Endothelial cell of umbilical vein (primary cell): ENCODE results near the gene GJB3. TPM values are rescaled to one million over a fixed set of nuclear protein-coding genes. Genes with fewer than 3 reads are reported as not detected.
A peak's percentile ranks its signal among the peaks of the same experiment; 100 is the strongest.

Experiments used
- BruUV-seq: library from RNA; stranded (reverse); fragments of 400-500 nt; replicated peaks from 2 replicates; lab custom pipeline; 2021; lab: Mats Ljungman, UMichigan
- CTCF ChIA-PET: fragments of 300-600, 350-600 bp; sonication (Branson Sonifier 250); formaldehyde crosslinking; loops from one replicate; lab custom pipeline; 2021; ENCODE audit warnings: antibody characterized with exemption, inconsistent platforms; lab: Charles Lee
- POLR2A ChIA-PET: fragments of 300-600, 350-600 bp; sonication (Branson Sonifier 250); formaldehyde crosslinking; loops from one replicate; lab custom pipeline; 2021; ENCODE audit warnings: antibody characterized with exemption, inconsistent platforms; lab: Charles Lee
- DNase-seq: peaks from one replicate; pipeline ENCODE4 v3.0.0-alpha.2; 2011; ENCODE audit warnings: low read depth, low spot score
- FAIRE-seq: peaks from 2 replicates; lab custom pipeline; 2011; peaks lifted over from hg19 to GRCh38; lab: Jason Lieb, UNC
- H2AFZ ChIP-seq: 2 replicates; pipeline ENCODE4 v1.6.0; 2012; ENCODE audit warnings: low read depth, low read length, control low read depth, inconsistent platforms
- H3K27ac ChIP-seq: 2 replicates; pipeline ENCODE4 v1.5.1; 2011; ENCODE audit warnings: low read depth, mild to moderate bottlenecking, control low read depth, low read length, moderate library complexity; ENCODE audit not compliant: insufficient read depth
- H3K27me3 ChIP-seq, 2 experiments: 2 replicates each; pipeline versions ENCODE4 v1.6.0 to v1.6.1; 2011; ENCODE audit warnings: low read length in 2 of 2, mixed read lengths in 1 of 2; ENCODE audit not compliant: control insufficient read depth in 2 of 2, insufficient read depth in 2 of 2
- H3K36me3 ChIP-seq, 2 experiments: 2 replicates in 1 of 2; 3 replicates in 1 of 2; pipeline ENCODE4 v1.5.1; 2011; ENCODE audit warnings: low read length in 2 of 2, mild to moderate bottlenecking in 1 of 2, moderate library complexity in 1 of 2; ENCODE audit not compliant: control insufficient read depth in 2 of 2, insufficient read depth in 2 of 2; ENCODE audit errors: extremely low read depth in 1 of 2
- H3K4me1 ChIP-seq: 3 replicates; pipeline ENCODE4 v1.5.1; 2011; ENCODE audit warnings: mild to moderate bottlenecking, low read length; ENCODE audit not compliant: control insufficient read depth, insufficient read depth; ENCODE audit errors: extremely low read depth
- H3K4me2 ChIP-seq: 2 replicates; pipeline ENCODE4 v1.6.1; 2011; ENCODE audit warnings: low read length, control low read depth, mixed read lengths; ENCODE audit not compliant: insufficient read depth
- H3K4me3 ChIP-seq, 3 experiments: fragments of 200-600 bp in 1 of 3; sonication (generic), shearing (Covaris generic) in 1 of 3; replicated peaks in 1 of 3; 2 replicates each; pipeline ENCODE4 v1.5.1; 2011 to 2016; ENCODE audit warnings: control low read depth in 3 of 3, low read length in 3 of 3, mild to moderate bottlenecking in 2 of 3, inconsistent platforms in 1 of 3, low read depth in 1 of 3, moderate library complexity in 1 of 3; ENCODE audit not compliant: insufficient read depth in 1 of 3
- H3K79me2 ChIP-seq: 2 replicates; pipeline ENCODE4 v1.6.0; 2012; ENCODE audit warnings: low read length, inconsistent platforms; ENCODE audit not compliant: control insufficient read depth, insufficient read depth
- H3K9ac ChIP-seq: replicated peaks from 2 replicates; pipeline ENCODE3; 2011; ENCODE audit warnings: low read length, control low read depth; ENCODE audit not compliant: insufficient read depth; ENCODE audit errors: extremely low read depth
- H3K9me1 ChIP-seq: replicated peaks from 3 replicates; pipeline ENCODE4 v1.6.0; 2011; ENCODE audit warnings: mild to moderate bottlenecking, low read length; ENCODE audit not compliant: control insufficient read depth, insufficient read depth; ENCODE audit errors: extremely low read depth
- H3K9me3 ChIP-seq: replicated peaks from 2 replicates; pipeline ENCODE4 v1.5.1; 2012; ENCODE audit warnings: low read length, inconsistent platforms; ENCODE audit not compliant: control insufficient read depth, insufficient read depth
- H4K20me1 ChIP-seq: replicated peaks from 2 replicates; pipeline ENCODE3; 2011; ENCODE audit warnings: mild to moderate bottlenecking, low read length; ENCODE audit not compliant: control insufficient read depth, insufficient read depth; ENCODE audit errors: extremely low read depth
- EZH2 ChIP-seq: IDR thresholded peaks from 2 replicates; pipeline ENCODE4 v1.6.1; 2012; ENCODE audit warnings: borderline replicate concordance, low read depth, mild to moderate bottlenecking, moderate library complexity, low read length, inconsistent platforms; ENCODE audit not compliant: severe bottlenecking
- GATA2 ChIP-seq: IDR thresholded peaks from 2 replicates; pipeline ENCODE4 v1.7.0; 2011; ENCODE audit warnings: low read depth, mild to moderate bottlenecking, moderate library complexity, mixed read lengths, low read length; ENCODE audit not compliant: insufficient read length, insufficient read depth
- JUN ChIP-seq: IDR thresholded peaks from 2 replicates; pipeline ENCODE4 v1.6.1; 2011; ENCODE audit warnings: borderline replicate concordance, low read depth; ENCODE audit not compliant: insufficient read length, insufficient read depth
- POLR2AphosphoS5 ChIP-seq: IDR thresholded peaks from 2 replicates; pipeline ENCODE4 v1.6.1; 2012; ENCODE audit warnings: low read depth, mild to moderate bottlenecking, control low read depth, low read length, moderate library complexity; ENCODE audit not compliant: insufficient read depth
- dilution Hi-C: fragments of 300-500 bp; cut with MboI; formaldehyde crosslinking; loops from one replicate; pipeline ENCODE4 v1.15.0; 2019; ENCODE audit warnings: low sequenced_read_pairs; ENCODE audit not compliant: extremely low pct_ligation_motif_present
- intact Hi-C: fragments of 100-400 bp; cut with micrococcal nuclease; formaldehyde crosslinking; loops from one replicate; pipeline ENCODE4 v1.10.0; 2022
- polyA plus RNA-seq, 4 experiments: library from polyadenylated mRNA; depleted of rRNA in 3 of 4; stranded (reverse) in 3 of 4; unstranded in 1 of 4; fragments of >200 nt; gene quantifications; 2 replicates each; pipeline versions ENCODE4 v1.2.1 to v1.2.3, GENCODE V29; 2011 to 2012; ENCODE audit warnings: missing spikeins in 1 of 4
- total RNA-seq: library from RNA; stranded (reverse); gene quantifications from 2 replicates; pipeline ENCODE4 v1.2.3, GENCODE V29; 2021
- TF ChIP-seq, protein P1 (sequence below), 2 donors: IDR thresholded peaks; 1 replicate in 1 of 2; 2 replicates in 1 of 2; pipeline ENCODE4 v1.5.1; 2011; ENCODE audit warnings: low read length in 2 of 2, mild to moderate bottlenecking in 2 of 2, moderate library complexity in 2 of 2, control low read depth in 1 of 2, inconsistent platforms in 1 of 2, low read depth in 1 of 2; ENCODE audit not compliant: insufficient read depth in 1 of 2; ENCODE audit errors: extremely low read depth in 1 of 2

GJB3 gene
- total and polyA plus RNA-seq, 2 donors (not counting 3 experiments of a cell fraction or from before 2014, with no cell fraction given): not detected

DNA sequence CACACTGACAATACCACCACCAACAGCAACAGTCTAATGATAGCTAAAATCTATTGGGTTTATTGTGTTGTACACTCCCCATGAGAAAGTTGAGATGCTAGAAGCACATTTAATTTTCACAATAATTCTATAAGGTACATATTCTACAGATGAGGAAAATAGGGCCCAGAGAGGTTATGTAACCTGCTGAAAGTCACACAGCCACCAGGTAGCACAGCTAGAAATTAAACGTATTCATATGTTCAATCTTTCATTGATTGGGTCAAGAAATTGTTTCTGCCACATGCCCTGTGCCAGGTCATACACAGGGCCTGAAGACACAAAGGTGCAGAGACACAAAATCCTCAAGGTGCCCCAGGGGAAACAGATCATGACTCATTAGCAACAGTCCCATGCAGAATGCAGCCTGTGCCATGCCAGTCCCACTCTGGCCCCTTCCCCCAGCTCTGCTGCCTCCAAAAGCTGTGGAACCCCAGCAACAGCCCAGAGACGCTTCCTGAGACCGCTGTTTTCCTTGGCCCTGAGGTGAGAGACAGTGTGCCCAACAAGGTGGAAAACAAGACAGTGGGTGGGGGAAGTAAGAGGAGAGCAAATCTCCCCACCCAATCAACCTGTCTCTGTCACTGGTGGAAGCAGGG is 43.9 kb downstream of the GJB3 start:
- POLR2A ChIA-PET: no interaction called here
- CTCF ChIA-PET: interaction anchor here (1.3 to 2.2 kb wide), 2 partner anchors 27 to 28 kb away, joined by 5 to 6 read pairs; no protein-coding TSS in a partner anchor
- dilution Hi-C loops: no loop called here

DNA sequence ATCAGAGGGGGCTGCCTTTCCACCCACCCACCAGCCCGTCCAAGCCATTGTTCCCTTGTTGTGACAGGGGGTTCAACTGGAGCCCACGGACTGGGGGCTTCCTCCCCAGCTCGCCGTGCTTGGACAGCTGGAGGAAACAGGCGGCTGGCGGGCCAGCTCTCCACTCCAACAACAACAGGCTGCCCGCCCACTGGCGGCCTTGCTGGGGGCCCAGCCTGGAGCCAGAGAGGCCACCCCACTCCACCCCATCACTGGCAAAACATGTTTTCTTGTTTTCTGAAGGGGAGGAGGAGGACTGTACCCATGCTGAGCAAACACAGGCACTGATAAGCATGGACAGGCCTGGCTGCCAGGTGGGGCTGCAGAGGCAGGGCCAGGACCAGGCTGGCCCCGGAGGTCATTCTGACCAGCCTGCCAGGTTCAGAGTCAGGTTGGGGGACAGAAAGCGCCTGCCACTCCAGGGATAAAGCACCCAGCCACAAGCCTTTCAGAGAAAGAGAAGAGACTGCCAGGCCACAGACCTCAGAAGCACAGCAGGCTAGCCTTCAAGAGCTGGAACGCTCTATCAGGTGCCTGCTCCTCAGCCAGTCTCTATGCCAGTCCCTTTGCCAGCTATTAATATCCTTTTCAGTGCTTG is 44.6 kb downstream of the GJB3 start:
- Histone ChIP-seq H3K4me2 (no peak overlapping the region), H3K9me1 (no peaks in the 10 kb centered on the region), H3K9ac (no peak overlapping the region), H2AFZ (no peak overlapping the region), H4K20me1 (no peaks in the 10 kb centered on the region), H3K36me3 (no peaks in the 10 kb centered on the region), H3K9me3 (no peaks in the 10 kb centered on the region), H3K27ac (no peak overlapping the region), H3K27me3 (peaks cover 2 to 3% of the 10 kb centered on the region in 2 experiments), H3K4me1 (no peaks in the 10 kb centered on the region), H3K79me2 (no peaks in the 10 kb centered on the region), H3K4me3 (no peak overlapping the region)
- ChIA-PET POLR2A (no interaction called here), CTCF (interaction anchor here (1.3 kb wide), 1 partner anchor 27 kb away, joined by 5 read pairs; no protein-coding TSS in a partner anchor)
- DNase-seq (peak; percentile 97), FAIRE-seq (peak; percentile 31)
- no TSS peak for BruUV-seq
- dilution Hi-C loops (no loop called here), intact Hi-C loops (loop anchor here (1.0 kb wide), 1 partner anchor 19 kb away; no protein-coding TSS in a partner anchor)
- TF ChIP-seq JUN (no peak), EZH2 (peak; percentile 26), POLR2AphosphoS5 (no peak)
- TF ChIP-seq, protein P1, sequence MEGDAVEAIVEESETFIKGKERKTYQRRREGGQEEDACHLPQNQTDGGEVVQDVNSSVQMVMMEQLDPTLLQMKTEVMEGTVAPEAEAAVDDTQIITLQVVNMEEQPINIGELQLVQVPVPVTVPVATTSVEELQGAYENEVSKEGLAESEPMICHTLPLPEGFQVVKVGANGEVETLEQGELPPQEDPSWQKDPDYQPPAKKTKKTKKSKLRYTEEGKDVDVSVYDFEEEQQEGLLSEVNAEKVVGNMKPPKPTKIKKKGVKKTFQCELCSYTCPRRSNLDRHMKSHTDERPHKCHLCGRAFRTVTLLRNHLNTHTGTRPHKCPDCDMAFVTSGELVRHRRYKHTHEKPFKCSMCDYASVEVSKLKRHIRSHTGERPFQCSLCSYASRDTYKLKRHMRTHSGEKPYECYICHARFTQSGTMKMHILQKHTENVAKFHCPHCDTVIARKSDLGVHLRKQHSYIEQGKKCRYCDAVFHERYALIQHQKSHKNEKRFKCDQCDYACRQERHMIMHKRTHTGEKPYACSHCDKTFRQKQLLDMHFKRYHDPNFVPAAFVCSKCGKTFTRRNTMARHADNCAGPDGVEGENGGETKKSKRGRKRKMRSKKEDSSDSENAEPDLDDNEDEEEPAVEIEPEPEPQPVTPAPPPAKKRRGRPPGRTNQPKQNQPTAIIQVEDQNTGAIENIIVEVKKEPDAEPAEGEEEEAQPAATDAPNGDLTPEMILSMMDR (IDR thresholded peaks at IDR 0.05; ENCODE audit: extremely low read depth in 1 of 2, insufficient read depth in 1 of 2, low read depth in 1 of 2, low read length in 2 of 2): no peak

More for the DNA sequence above, 43.9 kb downstream of the GJB3 start:
- no peaks in the 10 kb centered on the region for H3K4me1 ChIP-seq
- H3K9me1 ChIP-seq: no peaks in the 10 kb centered on the region
- no peak overlapping the region for H3K9ac ChIP-seq
- FAIRE-seq: no peak
- H2AFZ ChIP-seq: no peak overlapping the region
- TF ChIP-seq JUN (no peak), EZH2 (peak; percentile 17), GATA2 (no peak)
- no peaks in the 10 kb centered on the region for H3K36me3 ChIP-seq
- peak; percentile 20 for DNase-seq
- H3K79me2 ChIP-seq: no peaks in the 10 kb centered on the region
- no peak overlapping the region for H3K27ac ChIP-seq
- no peaks in the 10 kb centered on the region for H3K9me3 ChIP-seq
- no TSS peak for BruUV-seq
- intact Hi-C loops: loop anchor here (1.0 kb wide), 1 partner anchor 19 kb away; no protein-coding TSS in a partner anchor
- H3K4me2 ChIP-seq: no peak overlapping the region
- no peaks in the 10 kb centered on the region for H4K20me1 ChIP-seq
- H3K4me3 ChIP-seq: no peak overlapping the region
- H3K27me3 ChIP-seq: peaks cover 2 to 3% of the 10 kb centered on the region in 2 experiments
